SJCRH30 (cell line): ENCODE measurements around the gene PVALB. TPM values are rescaled to one million over a fixed set of nuclear protein-coding genes. Genes with fewer than 3 reads are reported as not detected.
A peak's percentile ranks its signal among the peaks of the same experiment; 100 is the strongest.

ENCODE experiments used
- DNase-seq, 2 experiments: peaks; one replicate each; pipeline ENCODE4 v3.0.0-alpha.2; 2015 to 2020
- H3K27ac ChIP-seq: fragments of 250-450 bp; sonication (Bioruptor Pico); 2 replicates; pipeline ENCODE4 v1.5.1; 2020; ENCODE audit warnings: mild to moderate bottlenecking, moderate library complexity
- H3K27me3 ChIP-seq: fragments of 250-450 bp; sonication (Bioruptor Pico); 2 replicates; pipeline ENCODE4 v1.5.1; 2020; ENCODE audit warnings: mild to moderate bottlenecking, moderate library complexity
- H3K36me3 ChIP-seq: fragments of 250-450 bp; sonication (Bioruptor Pico); 2 replicates; pipeline ENCODE4 v1.5.1; 2020; ENCODE audit warnings: mild to moderate bottlenecking, moderate library complexity
- H3K4me1 ChIP-seq: fragments of 250-450 bp; sonication (Bioruptor Pico); 2 replicates; pipeline ENCODE4 v1.5.1; 2020; ENCODE audit warnings: mild to moderate bottlenecking, moderate library complexity
- H3K4me3 ChIP-seq: fragments of 250-450 bp; sonication (Bioruptor Pico); 2 replicates; pipeline ENCODE4 v1.5.1; 2020; ENCODE audit warnings: mild to moderate bottlenecking, moderate library complexity
- H3K9me3 ChIP-seq: fragments of 250-450 bp; sonication (Bioruptor Pico); replicated peaks from 2 replicates; pipeline ENCODE4 v1.5.1; 2020; ENCODE audit warnings: mild to moderate bottlenecking, moderate library complexity
- total RNA-seq: library from RNA; depleted of rRNA; stranded (reverse); fragments of >200 nt; shearing (Covaris generic); gene quantifications from 2 replicates; pipeline ENCODE4 v1.2.3, GENCODE V29; 2014

Gene PVALB
- total RNA-seq, 1 experiment from 2014 or later, result 0.45 TPM

DNA sequence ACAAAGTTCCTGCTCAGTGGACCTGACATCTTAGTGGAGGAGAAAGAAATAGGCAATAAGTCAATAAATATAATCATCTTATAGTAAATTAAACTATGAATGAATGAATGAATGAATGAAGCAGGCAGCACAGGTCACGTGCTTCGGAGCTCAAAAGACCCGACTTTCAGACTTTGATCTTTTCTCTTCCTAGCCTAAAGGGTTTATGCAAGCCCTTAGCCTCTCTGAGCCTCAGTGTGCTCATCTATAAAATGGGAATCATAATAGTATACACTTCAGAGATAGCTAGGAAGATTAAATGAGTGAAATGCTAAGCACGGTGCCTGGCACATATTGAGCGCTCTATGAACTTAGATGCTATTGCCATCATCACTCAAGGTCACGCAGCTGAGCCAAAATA, 7.5 kb downstream of the PVALB start:
- Histone ChIP-seq H3K27me3 (peaks cover 8% of the 10 kb centered on the region; the same call in 1 of the 2 replicates), H3K36me3 (no peaks in the 10 kb centered on the region), H3K27ac (no peak overlapping the region)

DNA sequence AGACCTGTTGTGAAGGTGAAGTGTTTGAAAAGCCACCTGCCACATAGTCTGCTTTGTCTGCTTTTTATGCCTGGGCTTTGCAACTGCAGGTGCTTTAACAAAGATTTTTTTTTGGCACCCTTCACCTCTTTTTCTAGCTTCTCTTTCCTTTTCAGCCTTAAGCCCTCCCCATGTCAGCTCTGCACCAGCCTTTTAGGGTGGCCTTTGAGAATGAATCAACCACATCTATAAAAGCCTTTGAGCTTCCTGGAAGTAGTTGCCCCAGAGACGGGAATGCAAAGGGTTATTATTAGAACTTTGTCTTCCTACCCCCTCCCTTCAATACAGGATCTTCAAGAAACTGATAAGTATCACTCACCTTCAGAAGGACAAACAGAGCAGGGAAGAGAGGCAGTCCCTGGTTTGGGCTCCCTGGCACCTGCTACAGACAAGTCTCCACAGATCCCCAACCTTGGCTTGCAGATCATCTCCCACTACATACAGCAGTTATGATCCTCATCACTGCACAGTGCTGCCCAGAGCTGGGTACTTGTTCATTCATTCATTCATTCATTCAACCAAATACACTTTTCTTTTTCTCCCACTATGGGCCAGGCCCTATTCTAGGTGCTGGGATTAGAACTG, 8.0 kb downstream of the PVALB start:
- Histone ChIP-seq H3K9me3 (no peaks in the 10 kb centered on the region), H3K4me1 (no peaks in the 10 kb centered on the region), H3K27me3 (peaks cover 8% of the 10 kb centered on the region; the same call in 1 of the 2 replicates), H3K4me3 (no peak overlapping the region), H3K36me3 (no peaks in the 10 kb centered on the region), H3K27ac (no peak overlapping the region)
- no peak for DNase-seq

More for the DNA sequence above, 7.5 kb downstream of the PVALB start:
- DNase-seq, result no peak
- H3K4me3 ChIP-seq, result no peak overlapping the region
- H3K4me1 ChIP-seq, result no peaks in the 10 kb centered on the region
- no peaks in the 10 kb centered on the region for H3K9me3 ChIP-seq

DNA sequence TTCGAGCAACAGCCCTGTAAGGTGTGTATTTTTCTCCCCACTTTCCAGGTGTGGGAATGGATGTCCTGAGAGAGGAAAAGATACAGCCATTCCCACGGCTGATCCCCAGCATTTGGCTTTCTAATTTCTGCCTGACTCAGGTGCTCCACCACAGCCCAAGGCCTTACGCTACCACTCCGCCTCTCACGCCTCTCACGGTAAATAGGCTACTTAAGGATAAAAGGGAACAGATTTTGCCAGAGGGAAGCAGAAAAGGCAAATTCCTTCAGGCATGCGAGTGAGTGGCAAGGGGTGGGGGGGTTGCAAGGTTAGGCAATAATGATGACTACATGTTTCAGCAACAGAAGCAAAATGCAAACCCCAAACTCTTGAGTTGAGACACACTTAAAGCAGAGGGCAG, 9.2 kb downstream of the PVALB start:
- Histone ChIP-seq H3K36me3 (no peaks in the 10 kb centered on the region), H3K27ac (no peak overlapping the region), H3K4me1 (no peaks in the 10 kb centered on the region), H3K9me3 (no peaks in the 10 kb centered on the region), H3K27me3 (0 out of 2 replicates have a peak, but pooled peaks cover 2% of the 10 kb centered on the region), H3K4me3 (no peak overlapping the region)
- DNase-seq, result no peak

DNA sequence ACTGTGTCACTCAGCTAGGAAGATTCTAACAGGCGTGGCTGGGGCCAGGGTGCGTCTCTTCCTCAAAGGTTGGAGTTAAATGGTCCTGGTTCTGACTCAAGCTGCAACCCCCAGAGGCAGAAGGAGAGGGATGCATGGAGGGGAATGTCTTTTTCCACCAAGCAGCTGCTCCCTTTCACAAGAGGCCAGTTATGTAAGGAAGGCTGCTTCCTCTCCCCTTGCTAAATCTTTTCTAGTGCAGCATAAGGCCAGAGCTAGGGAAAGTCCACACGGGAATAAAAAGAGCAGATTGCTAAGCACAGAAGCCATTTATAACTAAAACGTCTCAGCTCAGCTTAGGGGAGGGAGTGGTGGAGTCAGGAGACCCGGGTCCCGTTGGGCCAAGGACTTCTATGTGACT, 10.0 kb downstream of the PVALB start:
- no peaks in the 10 kb centered on the region for H3K36me3 ChIP-seq

DNA sequence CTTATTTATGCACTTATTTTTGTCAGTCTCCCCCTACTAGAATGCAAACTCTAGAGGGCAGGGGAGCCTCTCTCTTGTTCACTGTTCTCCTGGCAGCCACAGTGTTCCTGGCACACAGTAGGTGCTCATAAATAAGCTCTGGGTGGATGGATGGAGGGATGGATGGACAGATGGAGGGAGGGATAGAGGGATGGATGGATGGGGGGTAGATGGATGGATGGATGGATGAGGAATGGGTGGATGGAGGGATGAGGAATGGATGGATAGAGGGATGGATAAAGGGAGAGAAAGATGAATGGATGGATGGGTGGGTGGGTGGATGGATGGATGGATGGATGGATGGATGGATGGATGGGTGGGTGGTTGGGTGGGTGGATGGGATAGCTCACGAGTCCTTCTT, 13.5 kb downstream of the PVALB start:
- no peaks in the 10 kb centered on the region for H3K9me3 ChIP-seq
- H3K27me3 ChIP-seq, result no peaks in the 10 kb centered on the region

More for the DNA sequence above, 10.0 kb downstream of the PVALB start:
- Histone ChIP-seq H3K27me3 (no peaks in the 10 kb centered on the region), H3K4me1 (no peaks in the 10 kb centered on the region), H3K4me3 (no peak overlapping the region), H3K27ac (no peak overlapping the region), H3K9me3 (no peaks in the 10 kb centered on the region)
- no peak for DNase-seq

DNA sequence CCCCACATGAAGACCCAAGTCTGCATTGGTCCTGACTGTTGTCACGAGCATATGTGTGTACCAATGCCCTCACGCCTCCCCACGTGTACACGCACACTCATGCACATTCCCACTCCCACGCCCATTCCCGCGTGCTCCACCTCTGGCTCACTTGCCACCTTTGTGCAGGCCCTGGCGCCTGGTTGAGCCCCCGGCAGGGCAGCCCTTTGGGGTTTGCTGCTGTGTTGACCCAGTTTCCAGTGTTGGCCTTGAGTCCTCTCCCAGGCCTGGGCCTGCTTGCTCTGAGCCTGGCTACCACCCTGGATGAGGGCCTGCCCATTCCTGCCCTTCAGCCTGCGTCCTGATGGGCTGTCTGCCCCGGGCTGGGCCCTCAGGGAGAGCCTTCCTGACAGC, 18.2 kb downstream of the PVALB start:
- no peaks in the 10 kb centered on the region for H3K4me1 ChIP-seq
- no peaks in the 10 kb centered on the region for H3K9me3 ChIP-seq
- H3K4me3 ChIP-seq, result no peak overlapping the region
- no peak for DNase-seq
- H3K27me3 ChIP-seq, result 0 out of 2 replicates have a peak, but pooled peaks cover 4% of the 10 kb centered on the region
- no peaks in the 10 kb centered on the region for H3K36me3 ChIP-seq
- no peak overlapping the region for H3K27ac ChIP-seq

More for the DNA sequence above, 13.5 kb downstream of the PVALB start:
- H3K36me3 ChIP-seq, result no peaks in the 10 kb centered on the region
- no peak overlapping the region for H3K4me3 ChIP-seq
- DNase-seq, result no peak
- H3K4me1 ChIP-seq, result no peaks in the 10 kb centered on the region
- no peak overlapping the region for H3K27ac ChIP-seq

DNA sequence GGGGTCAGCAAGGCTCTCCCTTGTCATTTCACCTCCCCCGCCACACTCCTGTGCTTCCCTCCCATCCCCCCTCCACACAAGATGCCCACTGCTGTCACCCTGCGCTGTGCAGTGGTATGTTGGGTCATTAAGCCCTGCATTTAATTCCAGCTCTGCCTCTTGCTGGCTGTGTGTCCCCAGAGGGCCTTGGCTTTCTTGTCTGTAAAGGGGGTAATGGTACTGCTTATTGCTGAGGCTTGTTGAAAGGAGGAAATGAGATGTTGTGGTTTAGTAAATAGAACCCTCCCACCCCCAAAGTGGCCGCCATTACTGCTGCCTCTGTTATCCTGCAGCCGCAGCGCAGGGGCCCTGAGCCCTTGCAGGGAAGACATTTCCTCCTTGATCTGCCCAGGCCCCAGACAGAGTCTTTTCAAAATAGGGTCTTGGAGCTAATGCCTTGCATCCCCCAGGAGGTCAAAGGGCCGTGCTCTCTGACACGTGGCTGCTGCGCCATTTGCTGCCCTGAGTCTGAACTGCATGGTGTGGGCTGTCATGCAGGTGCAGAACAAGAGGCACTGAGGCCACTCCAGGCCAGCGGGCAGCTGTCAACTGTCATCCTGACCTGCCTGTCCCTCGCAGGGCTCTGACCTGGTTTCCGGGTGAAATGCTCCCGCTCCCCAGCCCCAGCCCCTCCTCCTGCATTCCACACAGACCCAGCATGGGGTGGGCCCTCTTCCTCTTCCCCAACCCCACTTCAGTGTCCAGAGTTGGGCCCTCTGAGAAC, 18.7 kb downstream of the PVALB start:
- Histone ChIP-seq H3K27me3 (0 out of 2 replicates have a peak, but pooled peaks cover 6% of the 10 kb centered on the region), H3K4me3 (no peak overlapping the region), H3K36me3 (no peaks in the 10 kb centered on the region), H3K4me1 (no peaks in the 10 kb centered on the region), H3K27ac (no peak overlapping the region), H3K9me3 (no peaks in the 10 kb centered on the region)
- DNase-seq, result no peak

DNA sequence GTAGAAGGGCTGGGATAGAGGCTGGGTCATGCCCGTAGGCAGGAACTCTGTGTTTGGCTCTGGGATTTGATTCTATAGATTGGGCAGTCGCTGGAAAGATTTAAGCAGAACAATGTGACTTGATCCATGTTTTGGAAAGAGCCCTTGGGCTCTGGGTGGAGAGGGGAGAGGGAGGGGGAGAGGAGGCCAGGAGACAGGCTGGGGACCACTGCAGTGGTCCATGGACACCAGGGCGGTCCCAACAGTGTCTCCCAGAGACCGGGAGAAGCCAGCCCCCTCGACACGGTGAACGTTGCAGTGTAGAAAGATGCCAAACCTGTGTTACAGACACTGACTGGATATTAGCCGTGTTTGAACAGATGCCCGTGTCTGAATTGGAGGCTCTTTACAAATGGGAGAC, 19.5 kb downstream of the PVALB start:
- Histone ChIP-seq H3K4me1 (no peaks in the 10 kb centered on the region), H3K27ac (no peak overlapping the region), H3K9me3 (no peaks in the 10 kb centered on the region), H3K27me3 (0 out of 2 replicates have a peak, but pooled peaks cover 6% of the 10 kb centered on the region), H3K36me3 (no peaks in the 10 kb centered on the region), H3K4me3 (no peak overlapping the region)
- no peak for DNase-seq

DNA sequence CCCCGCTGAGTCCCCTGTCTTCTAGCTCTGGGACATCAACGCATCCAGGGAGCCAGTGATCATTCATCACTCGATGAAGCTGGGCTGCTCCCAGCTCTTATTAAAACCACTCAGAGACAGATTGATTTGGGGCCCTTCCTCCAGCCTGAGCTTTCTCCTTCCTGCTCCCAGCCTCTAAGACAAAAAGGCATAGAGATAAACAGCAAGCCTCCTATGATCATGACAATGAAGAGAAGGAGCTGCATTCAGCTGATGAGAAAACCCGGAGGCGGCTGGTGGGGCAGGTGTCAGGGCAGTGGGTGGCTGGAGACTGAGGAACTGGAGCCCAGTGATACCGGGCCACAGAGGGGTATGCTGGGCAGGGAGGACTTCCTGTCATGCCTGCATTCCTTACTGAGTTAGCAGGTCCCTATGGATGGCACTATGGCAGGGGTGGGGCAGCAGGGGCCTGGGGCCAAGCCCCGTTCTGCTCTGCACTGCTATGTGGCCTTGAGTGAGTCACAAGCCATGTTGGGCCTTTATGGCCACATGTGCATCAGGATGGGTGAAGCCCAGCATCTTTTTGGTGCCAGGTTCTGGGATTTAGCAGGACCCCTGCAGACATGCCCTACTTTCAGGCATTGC, 20.2 kb downstream of the PVALB start:
- H3K27ac ChIP-seq, result no peak overlapping the region
- H3K36me3 ChIP-seq, result no peaks in the 10 kb centered on the region
- peaks cover 6% of the 10 kb centered on the region; the same call in 1 of the 2 replicates for H3K27me3 ChIP-seq
- H3K9me3 ChIP-seq, result no peaks in the 10 kb centered on the region
- H3K4me3 ChIP-seq, result no peak overlapping the region
- DNase-seq, result no peak
- H3K4me1 ChIP-seq, result no peaks in the 10 kb centered on the region

DNA sequence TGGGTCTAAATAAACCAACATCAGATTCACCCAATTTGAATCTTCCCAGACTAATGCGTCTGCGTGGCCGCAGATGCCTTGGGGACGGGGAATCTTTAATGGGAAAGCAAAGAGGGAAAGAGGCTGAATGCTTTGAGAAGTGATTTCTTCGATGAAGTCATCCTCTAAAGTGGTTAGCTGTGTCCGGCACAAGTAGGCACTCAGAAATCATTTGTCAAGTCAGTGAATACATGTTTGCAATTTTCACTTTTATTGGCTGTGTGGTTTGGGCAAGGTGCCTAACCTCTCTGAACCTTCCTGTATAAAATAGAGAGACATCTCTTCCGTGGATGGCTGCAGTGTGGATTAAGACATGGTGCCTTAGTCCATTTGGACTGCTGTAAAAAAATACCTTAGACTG, 21.2 kb downstream of the PVALB start:
- peaks cover 10% of the 10 kb centered on the region for H3K27me3 ChIP-seq
- H3K9me3 ChIP-seq, result no peaks in the 10 kb centered on the region
- DNase-seq, result no peak
- H3K4me1 ChIP-seq, result no peaks in the 10 kb centered on the region
- no peak overlapping the region for H3K4me3 ChIP-seq
- H3K27ac ChIP-seq, result no peak overlapping the region
- H3K36me3 ChIP-seq, result no peaks in the 10 kb centered on the region

DNA sequence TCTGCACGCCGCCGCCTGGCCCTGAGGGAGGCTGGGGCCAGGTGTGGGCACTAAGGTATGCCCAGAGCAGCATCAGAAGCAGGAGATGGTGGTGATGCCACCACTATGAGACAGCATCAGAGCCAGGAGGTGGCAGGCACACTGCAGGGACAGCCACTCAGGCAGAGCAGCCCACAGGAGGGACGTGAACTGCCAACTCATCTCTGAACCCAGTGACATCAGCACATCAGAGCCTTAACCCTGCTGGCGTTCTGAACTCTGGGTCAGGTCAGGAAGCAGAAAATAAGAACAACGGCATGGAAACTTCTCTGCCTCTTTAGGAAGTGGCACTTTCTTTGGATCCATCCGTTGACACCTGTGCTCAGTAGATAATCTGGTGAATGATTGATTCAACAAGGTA, 26.2 kb downstream of the PVALB start:
- DNase-seq, result no peak
- no peaks in the 10 kb centered on the region for H3K9me3 ChIP-seq
- H3K36me3 ChIP-seq, result no peaks in the 10 kb centered on the region
- H3K27me3 ChIP-seq, result peaks cover 17% of the 10 kb centered on the region
- no peak overlapping the region for H3K27ac ChIP-seq
- H3K4me1 ChIP-seq, result no peaks in the 10 kb centered on the region
- H3K4me3 ChIP-seq, result no peak overlapping the region

DNA sequence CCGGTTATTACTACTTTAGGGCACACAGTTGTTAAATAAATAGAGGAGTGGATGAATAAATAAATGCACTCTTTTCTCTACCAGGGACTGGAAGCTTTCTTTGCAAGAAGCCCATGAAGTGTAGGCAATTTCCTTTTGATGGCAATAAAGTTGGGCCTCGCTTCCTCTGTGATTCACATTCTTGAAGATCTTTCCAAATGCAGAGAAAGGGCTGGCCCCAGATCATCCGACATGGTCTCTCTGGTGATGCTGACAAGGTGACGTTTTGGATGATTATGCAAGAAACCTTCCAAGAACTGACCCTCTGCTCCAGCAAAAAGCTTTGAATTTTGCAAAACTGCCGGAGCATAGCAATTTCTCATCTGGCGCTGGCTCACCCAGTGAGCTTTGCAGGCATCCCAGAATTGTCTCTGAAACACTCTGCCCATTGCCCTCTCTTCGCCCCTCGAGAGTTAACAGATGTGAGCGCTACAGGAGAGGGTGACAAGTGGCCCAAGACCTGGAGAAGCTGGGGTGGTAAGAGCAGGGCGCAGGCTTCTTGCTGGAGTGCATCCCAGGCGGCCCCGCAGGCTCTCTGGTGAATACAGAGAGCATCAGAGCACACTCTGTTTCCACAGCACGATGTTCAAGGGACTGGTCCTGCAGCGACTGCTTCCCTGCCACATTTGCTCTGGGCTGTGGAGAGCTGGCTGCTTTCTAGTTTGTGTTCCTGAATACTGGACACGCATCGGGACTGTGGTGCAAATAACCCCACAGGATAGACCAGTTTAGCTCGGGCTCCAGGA, 29.4 kb downstream of the PVALB start:
- Histone ChIP-seq H3K27ac (no peak overlapping the region), H3K4me3 (no peak overlapping the region), H3K27me3 (peaks cover 18% of the 10 kb centered on the region), H3K36me3 (no peaks in the 10 kb centered on the region), H3K9me3 (no peaks in the 10 kb centered on the region), H3K4me1 (no peaks in the 10 kb centered on the region)
- DNase-seq, result no peak

DNA sequence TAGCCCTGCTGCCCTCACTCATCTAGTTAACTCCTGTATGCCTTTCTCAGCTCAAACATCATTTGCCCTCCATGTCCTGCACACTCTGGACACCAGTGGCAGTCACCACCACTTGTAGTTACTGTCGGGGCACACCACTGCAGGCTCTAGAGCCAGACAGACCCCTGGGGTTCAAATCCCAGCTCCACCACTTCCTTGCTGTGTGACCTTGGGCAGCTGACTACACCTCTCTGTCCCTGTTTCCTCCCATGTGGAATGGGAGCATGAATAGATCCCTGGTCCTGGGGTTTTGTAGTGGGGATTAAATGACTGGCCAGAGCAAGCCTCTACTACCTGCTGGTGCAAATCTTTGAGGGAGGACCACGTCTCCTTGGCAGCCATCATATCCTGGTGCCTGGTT, 33.1 kb downstream of the PVALB start:
- no peak for DNase-seq
- Histone ChIP-seq H3K4me3 (no peak overlapping the region), H3K4me1 (no peaks in the 10 kb centered on the region), H3K36me3 (no peaks in the 10 kb centered on the region), H3K9me3 (no peaks in the 10 kb centered on the region), H3K27ac (no peak overlapping the region), H3K27me3 (peaks cover 13% of the 10 kb centered on the region; the same call in 1 of the 2 replicates)

DNA sequence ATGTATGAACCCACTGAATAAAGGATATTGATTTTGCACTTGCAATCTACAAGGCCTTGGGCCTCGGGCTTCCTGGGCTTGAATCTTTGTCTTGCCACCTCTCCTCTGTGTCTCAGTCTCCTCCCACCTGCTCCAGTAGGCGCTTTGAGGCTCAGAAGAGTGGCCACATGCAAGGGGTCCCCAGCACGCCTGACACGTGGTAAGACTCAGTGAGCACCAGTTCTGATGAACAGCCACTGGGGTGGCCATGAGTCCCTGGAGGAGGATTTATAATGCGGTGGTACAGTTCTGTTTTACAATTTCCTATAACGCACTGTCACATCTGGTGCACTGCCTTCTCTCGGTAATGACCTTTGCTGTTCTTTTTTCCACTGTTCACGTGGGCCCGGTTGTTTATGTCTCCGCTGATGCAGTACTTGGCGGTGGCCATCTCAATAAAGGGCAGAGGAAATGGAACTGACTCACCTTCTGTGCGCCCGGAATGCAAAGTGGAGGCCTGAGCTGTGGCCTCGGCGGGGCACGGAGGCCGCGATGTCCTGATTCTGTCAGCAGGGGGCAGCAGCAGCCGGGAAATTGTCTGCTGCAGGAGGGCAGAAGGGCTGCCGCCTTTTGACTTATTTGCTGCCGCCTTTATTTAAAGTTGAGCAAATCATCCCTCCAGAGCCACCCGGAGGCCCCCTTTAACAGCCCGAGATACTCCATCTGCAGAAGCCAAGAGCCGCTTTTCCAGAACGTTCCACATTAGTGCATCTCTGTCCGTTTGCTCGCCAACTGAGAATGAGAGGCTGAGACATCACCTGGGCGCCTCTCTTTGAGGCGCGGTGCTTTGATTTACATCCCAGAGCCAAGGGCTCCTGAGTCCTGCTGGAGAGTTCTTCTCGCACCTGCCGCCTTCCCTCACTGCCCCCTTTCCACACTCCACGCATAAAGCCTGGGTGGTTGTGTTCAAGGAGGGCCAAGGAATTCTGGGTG, 34.9 kb downstream of the PVALB start:
- Histone ChIP-seq H3K36me3 (no peaks in the 10 kb centered on the region), H3K4me1 (no peaks in the 10 kb centered on the region), H3K4me3 (no peak overlapping the region), H3K9me3 (no peaks in the 10 kb centered on the region), H3K27ac (no peak overlapping the region), H3K27me3 (peaks cover 8% of the 10 kb centered on the region; the same call in 1 of the 2 replicates)
- DNase-seq, result peak; percentile 48 to 65
